Prostate gland (tissue), 2 donors: ENCODE results near the gene FXYD7. TPM values are rescaled to one million over a fixed set of nuclear protein-coding genes. Genes with fewer than 3 reads are reported as not detected.
"Not testable (repeated sequence)": the region's sequence is repeated elsewhere in the genome, so short reads cannot be mapped to it uniquely, and the experiment has no call there.

Experiments used
- DNase-seq: peaks from one replicate; pipeline ENCODE4 v3.0.0-alpha.2; 2019; ENCODE audit warnings: low spot score
- H3K27ac ChIP-seq, 2 donors: fragments of 200-600 bp; sonication (generic); 2 replicates each; pipeline ENCODE4 v1.5.1; 2017 to 2019
- H3K27me3 ChIP-seq: fragments of 200-600 bp; sonication (generic); replicated peaks from 2 replicates; pipeline ENCODE4 v1.5.1; 2019; ENCODE audit not compliant: insufficient read depth
- H3K36me3 ChIP-seq, 2 donors: fragments of 200-600 bp; sonication (generic); 1 replicate in 1 of 2; 2 replicates in 1 of 2; pipeline versions ENCODE4 v1.5.1 to v1.8.1; 2017 to 2019
- H3K4me1 ChIP-seq: fragments of 200-600 bp; sonication (generic); replicated peaks from 2 replicates; pipeline ENCODE4 v1.5.1; 2019
- H3K4me3 ChIP-seq, 2 donors: fragments of 200-600 bp; sonication (generic); 2 replicates each; pipeline ENCODE4 v1.5.1; 2017 to 2019
- H3K9me3 ChIP-seq: fragments of 200-600 bp; sonication (generic); 2 replicates; pipeline ENCODE4 v1.5.1; 2017
- CTCF ChIP-seq, 4 experiments: fragments of 200-600 bp in 2 of 4; fragments of 450-650 bp in 2 of 4; sonication (generic) in 2 of 4; IDR thresholded peaks; 1 replicate in 3 of 4; 2 replicates in 1 of 4; pipeline ENCODE4 v1.5.1; 2016 to 2019; ENCODE audit warnings: antibody characterized with exemption in 4 of 4, mild to moderate bottlenecking in 2 of 4, moderate library complexity in 2 of 4
- POLR2A ChIP-seq: fragments of 450-650 bp; IDR thresholded peaks from one replicate; pipeline ENCODE4 v1.6.1; 2016; ENCODE audit warnings: antibody characterized with exemption, mild to moderate bottlenecking
- POLR2AphosphoS5 ChIP-seq: sonication (generic); formaldehyde crosslinking; IDR thresholded peaks from one replicate; pipeline ENCODE4 v1.6.1; 2017; ENCODE audit warnings: antibody characterized with exemption
- WGBS: methylation state at CpG from one replicate; pipeline ENCODE4 v1.1.5; 2018; 5-methylcytosine and 5-hydroxymethylcytosine counted together
- intact Hi-C: fragments of 100-400 bp; cut with DNase I; formaldehyde crosslinking; loops from one replicate; pipeline ENCODE4 v1.14.2; 2022
- total RNA-seq, 2 donors: library from RNA; depleted of rRNA; stranded (reverse); fragments of >200 nt; gene quantifications; one replicate each; pipeline ENCODE4 v1.1.0, GENCODE V29; 2016

The FXYD7 gene
- total RNA-seq, 2 donors from 2014 or later = not detected

GRCh38 chr19:35127871-35128270, 15.2 kb upstream of the FXYD7 start:
- Histone ChIP-seq H3K9me3 (no peaks in the 10 kb centered on the region), H3K36me3 (no peaks in the 10 kb centered on the region), H3K27me3 (no peaks in the 10 kb centered on the region), H3K27ac (peak overlapping the region; percentile 72 to 88), H3K4me1 (peaks cover 36% of the 10 kb centered on the region), H3K4me3 (no peak overlapping the region)
- 75% methylated on average over 7 of the region's 7 CpGs for WGBS
- no peak for DNase-seq
- intact Hi-C loops = no loop called here
- TF ChIP-seq POLR2A = no peak
- TF ChIP-seq CTCF (IDR thresholded peaks at IDR 0.05) = no peak
- no peak for TF ChIP-seq POLR2AphosphoS5

- WGBS = 93% methylated on average over 9 of the region's 9 CpGs
- H3K27ac ChIP-seq = peak overlapping the region; percentile 72 to 88
Measured at GRCh38 chr19:35128398-35129057, 14.5 kb upstream of the FXYD7 start.

GRCh38 chr19:35129724-35130274, 13.3 kb upstream of the FXYD7 start:
- TF ChIP-seq POLR2AphosphoS5 = peak; percentile 87
- Histone ChIP-seq H3K27ac (peak overlapping the region; percentile 72 to 88), H3K4me1 (peaks cover 34% of the 10 kb centered on the region)
- peak; percentile 81 for DNase-seq
- H3K4me3 ChIP-seq, H3K9me3 ChIP-seq, H3K27me3 ChIP-seq, H3K36me3 ChIP-seq, intact Hi-C loops: not testable (repeated sequence)
- 24% methylated on average over 14 of the region's 14 CpGs for WGBS

More at GRCh38 chr19:35128398-35129057, 14.5 kb upstream of the FXYD7 start:
- Histone ChIP-seq H3K36me3 (no peaks in the 10 kb centered on the region), H3K4me1 (peaks cover 36% of the 10 kb centered on the region), H3K9me3 (no peaks in the 10 kb centered on the region), H3K27me3 (no peaks in the 10 kb centered on the region), H3K4me3 (no peak overlapping the region)
- TF ChIP-seq POLR2AphosphoS5 = no peak
- no peak for TF ChIP-seq POLR2A
- no peak for TF ChIP-seq CTCF (IDR thresholded peaks at IDR 0.05)
- DNase-seq = no peak
- intact Hi-C loops = no loop called here

GRCh38 chr19:35130761-35131720, 12.0 kb upstream of the FXYD7 start:
- intact Hi-C loops = no loop called here
- H3K4me1 ChIP-seq = peaks cover 30% of the 10 kb centered on the region
- no peaks in the 10 kb centered on the region for H3K36me3 ChIP-seq
- H3K27me3 ChIP-seq = no peaks in the 10 kb centered on the region
- DNase-seq = peak; percentile 85
- WGBS = 64% methylated on average over 31 of the region's 31 CpGs
- H3K9me3 ChIP-seq = no peaks in the 10 kb centered on the region
- H3K27ac ChIP-seq = peak overlapping the region; percentile 72 to 88
- TF ChIP-seq CTCF (IDR thresholded peaks at IDR 0.05) (no peak), POLR2A (no peak), POLR2AphosphoS5 (peak; percentile 95)
- no peak overlapping the region for H3K4me3 ChIP-seq

- H3K4me3 ChIP-seq = no peak overlapping the region
- intact Hi-C loops = no loop called here
Measured at GRCh38 chr19:35132254-35132653, 10.8 kb upstream of the FXYD7 start.

More at GRCh38 chr19:35132254-35132653, 10.8 kb upstream of the FXYD7 start:
- Histone ChIP-seq H3K4me1 (peaks cover 24% of the 10 kb centered on the region), H3K27me3 (no peaks in the 10 kb centered on the region), H3K9me3 (no peaks in the 10 kb centered on the region), H3K36me3 (no peaks in the 10 kb centered on the region), H3K27ac (peak overlapping the region in 1 of 2 donors; percentile 88)
- DNase-seq = no peak
- TF ChIP-seq POLR2A = no peak
- TF ChIP-seq POLR2AphosphoS5 = no peak
- TF ChIP-seq CTCF (IDR thresholded peaks at IDR 0.05) = no peak
